HG03108 (cell line): Measurements from ENCODE around the gene ABHD10.
"Not testable (repeated sequence)": the region's sequence is repeated elsewhere in the genome, so short reads cannot be mapped to it uniquely, and the experiment has no call there.

Experiments
- ATAC-seq: cut with Tn5 transposase; IDR thresholded peaks from one replicate; pipeline ENCODE4 v1.9.1; 2021; ENCODE audit warnings: moderate library complexity; ENCODE audit not compliant: unreplicated experiment

ABHD10 gene

GRCh38 chr3:112020674-112021085 is 41.9 kb downstream of the ABHD10 start:
- ATAC-seq: no peak

GRCh38 chr3:112027142-112027541 is 48.3 kb downstream of the ABHD10 start:
- no peak for ATAC-seq

GRCh38 chr3:112027826-112028225 is 49.0 kb downstream of the ABHD10 start:
- no peak for ATAC-seq

DNA sequence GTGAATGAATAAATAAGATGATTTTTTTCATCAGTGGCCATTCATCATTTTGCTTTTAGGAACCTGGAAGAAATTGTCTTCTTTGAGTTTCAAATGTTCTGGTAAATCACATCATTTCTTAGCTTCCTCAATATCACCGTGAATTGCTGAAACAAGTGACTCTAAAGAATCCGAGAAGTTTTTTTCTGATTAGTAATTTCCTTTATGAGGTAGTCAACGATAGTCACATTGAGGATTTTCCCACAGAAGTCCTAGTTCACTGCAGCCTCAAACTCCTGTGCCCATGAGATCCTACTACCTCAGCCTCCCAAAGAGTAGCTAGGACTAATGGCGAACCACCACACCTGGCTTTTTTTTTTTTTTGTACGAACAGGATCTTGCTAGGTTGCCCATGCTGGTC is 52.1 kb downstream of the ABHD10 start:
- no peak for ATAC-seq

DNA sequence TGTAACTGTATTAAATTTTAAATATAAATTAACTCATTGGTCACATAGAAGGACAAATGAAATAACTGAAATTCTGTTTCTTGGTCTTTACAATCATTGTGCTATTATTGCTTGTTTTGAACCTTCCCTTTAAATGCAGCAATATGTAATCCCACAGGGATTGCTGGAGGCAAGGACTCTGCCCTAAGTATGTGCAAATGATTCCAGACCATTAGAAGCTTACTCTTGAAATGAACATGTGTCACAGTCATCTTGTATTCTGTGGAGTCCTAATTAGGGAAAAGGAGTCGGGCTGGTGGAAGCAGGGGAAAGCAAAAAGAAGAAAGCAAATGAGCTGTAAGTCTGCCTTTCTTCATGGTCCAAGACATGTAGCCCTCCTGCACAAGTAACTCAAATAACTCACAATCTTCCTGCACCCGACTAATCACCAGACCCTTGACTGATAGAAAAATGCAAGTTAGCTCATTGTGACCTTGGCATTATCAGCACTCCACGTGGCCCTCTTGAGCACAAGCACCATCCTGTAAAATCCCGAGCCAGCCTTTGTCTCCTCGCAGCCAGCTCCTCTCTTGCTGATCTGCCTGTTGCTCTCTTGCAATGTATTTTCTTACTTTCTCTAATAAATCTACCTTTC is 53.4 kb downstream of the ABHD10 start:
- no peak for ATAC-seq

DNA sequence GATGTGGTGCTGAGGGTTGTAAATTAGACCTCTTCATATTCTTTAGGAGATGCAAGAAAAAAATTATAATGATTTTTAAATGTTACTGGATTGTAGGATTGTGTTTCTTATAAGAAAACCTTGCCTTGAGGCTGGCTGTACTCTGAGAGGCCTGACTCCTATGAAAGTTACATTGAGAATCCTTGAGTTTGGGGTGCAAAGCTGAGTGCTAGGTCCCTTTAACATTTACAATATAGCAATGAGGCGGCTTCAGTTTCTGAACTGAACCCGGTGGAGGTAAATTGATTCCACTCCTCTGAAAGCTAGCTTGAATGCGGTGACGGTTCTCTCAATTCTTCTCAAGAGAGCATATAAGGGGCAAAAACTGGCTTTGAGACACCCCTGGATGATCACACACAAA is 55.6 kb downstream of the ABHD10 start, which contains the start of gene TMPRSS7:
Gene TMPRSS7, plus strand, starts transcription at position 301 of the 400 bp plus-strand sequence. CDS start 110 bp downstream, outside the sequence.
- no peak for ATAC-seq

DNA sequence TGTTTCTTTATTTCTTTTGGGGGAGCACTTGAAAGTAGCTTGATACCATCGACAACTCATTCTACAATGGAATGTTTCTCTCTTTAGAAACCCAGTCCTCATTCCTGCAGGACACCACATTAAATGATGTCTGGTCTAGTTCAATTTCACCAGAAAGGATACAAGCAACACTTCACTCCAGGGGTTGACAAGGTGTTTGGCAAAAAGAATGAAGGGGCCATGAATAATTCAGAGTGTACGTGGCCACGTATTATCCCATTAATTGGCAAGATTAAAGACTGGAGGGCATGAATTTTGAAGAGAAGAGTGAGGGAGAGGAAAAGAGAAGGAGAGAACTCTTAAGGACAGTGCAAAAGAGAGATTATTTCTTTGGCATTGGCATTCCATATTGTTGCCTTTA is 56.4 kb downstream of the ABHD10 start:
- ATAC-seq: no peak

GRCh38 chr3:112037194-112037593 is 58.4 kb downstream of the ABHD10 start:
- not testable (repeated sequence) for ATAC-seq

DNA sequence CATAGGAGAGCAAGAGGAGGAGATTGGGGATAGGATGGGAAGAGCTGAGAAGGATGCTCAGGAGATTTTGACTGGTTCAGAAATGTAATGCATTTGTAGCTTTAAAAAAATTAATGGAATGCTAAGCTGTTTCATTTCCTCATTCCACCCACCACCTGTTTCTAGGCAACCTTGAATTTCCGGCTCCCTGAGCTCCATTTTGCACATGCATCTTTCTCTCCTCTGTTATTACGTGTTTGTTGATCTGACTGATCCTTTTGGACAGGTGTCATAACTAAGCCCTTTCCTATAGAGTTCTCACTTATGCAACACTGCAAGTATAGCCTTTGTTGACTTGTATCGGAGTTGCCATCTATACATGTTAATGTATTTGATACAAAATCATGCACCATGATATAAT is 60.0 kb downstream of the ABHD10 start:
- no peak for ATAC-seq

DNA sequence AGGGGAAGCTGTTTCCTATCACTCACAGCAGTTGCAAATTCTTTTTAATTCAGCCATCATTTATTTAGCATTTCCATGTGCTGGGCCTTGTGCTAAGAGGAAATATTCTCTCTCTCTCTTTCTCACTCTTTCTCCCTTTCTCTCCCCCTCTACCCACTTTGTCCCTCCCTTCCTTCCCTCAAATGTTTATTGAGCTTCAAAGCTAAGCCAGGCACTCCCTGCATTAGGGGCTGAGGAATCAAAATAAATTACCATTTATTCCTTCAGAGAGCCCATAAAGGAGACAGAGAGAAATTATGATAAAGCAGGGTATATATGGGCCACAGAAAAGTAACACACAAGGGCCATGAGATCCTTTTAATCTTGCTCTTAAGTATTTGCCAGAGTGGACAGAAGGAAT is 62.5 kb downstream of the ABHD10 start:
- no peak for ATAC-seq

DNA sequence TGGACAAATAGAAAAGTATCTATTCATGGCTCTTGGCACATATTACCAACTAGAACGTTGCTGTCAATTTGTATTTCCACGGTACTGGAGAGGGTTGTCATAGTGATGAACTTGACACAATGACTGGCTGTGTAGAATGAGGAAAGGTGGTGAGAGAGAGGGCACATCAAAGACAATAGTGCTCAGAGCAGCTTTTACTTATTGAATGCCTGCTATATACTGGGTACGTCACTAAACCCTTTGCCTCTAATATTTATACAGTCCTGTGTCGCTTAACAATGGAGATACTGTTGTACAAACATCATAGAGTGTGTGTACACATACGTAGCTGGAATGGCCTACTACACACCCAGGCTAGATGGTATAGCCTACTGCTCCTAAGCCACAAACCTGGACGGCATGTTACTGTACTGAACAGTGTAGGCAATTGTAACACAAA is 64.0 kb downstream of the ABHD10 start:
- no peak for ATAC-seq
